Measurements from ENCODE around the gene KRTAP12-3.
"Not testable (repeated sequence)": the region's sequence is repeated elsewhere in the genome, so short reads cannot be mapped to it uniquely, and the experiment has no call there.

Gene KRTAP12-3

DNA sequence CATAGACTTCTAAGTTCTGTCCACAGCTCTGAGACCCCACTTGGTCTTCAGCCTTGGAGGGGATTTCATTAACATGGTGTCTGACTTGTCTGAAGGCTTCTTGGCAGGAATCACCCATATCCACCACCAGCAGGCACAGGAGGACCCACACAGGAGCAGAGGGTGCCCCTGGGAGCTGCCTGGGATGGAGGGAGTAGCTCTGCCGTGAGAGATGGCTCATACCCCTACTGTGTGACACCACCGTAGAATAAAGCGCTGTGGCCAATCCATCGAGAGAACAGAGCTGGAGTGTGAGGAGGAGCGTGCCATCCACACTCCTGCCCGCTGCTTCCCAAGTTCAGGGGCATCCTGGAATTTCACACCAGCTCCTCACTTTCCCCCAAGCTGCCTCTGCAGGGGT lies 27.3 kb downstream of the KRTAP12-3 start:
- DNase-seq (ENCODE audit: low read depth) = not testable (repeated sequence)

GRCh38 chr21:44686000-44686781 lies 28.5 kb downstream of the KRTAP12-3 start:
- DNase-seq (ENCODE audit: low read depth) = no peak

DNA sequence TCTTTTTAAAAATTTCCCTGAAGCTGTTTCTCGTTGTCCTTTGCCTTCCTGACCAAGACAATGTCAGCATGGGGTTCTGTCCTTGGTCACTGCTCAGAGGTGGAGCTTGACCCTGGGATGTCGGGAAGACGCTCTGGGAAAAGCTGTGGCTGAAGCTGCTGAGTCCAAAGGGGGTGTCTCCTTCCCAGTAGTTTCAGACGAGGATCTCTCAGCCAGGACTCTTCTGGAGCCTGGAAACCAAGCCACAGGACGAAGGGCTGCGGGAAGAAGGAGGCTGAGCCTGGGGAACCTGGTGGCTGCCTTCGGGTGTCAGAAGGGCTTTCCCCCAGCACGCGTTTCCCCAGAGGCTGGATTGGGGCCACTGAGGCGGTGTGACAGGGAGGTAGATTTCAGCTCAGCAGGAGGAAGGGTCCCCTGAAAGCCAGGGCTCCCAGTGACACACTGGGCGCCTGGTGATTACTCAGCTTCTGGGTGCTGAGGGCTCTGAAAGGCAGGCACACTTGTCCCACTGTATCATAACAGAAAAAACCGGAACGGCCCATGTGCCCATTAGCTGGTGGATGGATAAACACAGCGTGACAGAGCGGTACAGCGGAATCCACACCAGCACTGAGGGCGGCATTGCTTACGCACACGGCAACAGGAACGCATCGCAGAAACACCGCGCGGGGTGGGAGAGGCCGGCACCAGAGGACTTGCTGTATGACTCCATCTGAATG lies 29.3 kb downstream of the KRTAP12-3 start:
- DNase-seq (ENCODE audit: low read depth) = no peak

- no peak for DNase-seq (ENCODE audit: low read depth)
Observed at GRCh38 chr21:44687671-44688070, 29.9 kb downstream of the KRTAP12-3 start.

DNA sequence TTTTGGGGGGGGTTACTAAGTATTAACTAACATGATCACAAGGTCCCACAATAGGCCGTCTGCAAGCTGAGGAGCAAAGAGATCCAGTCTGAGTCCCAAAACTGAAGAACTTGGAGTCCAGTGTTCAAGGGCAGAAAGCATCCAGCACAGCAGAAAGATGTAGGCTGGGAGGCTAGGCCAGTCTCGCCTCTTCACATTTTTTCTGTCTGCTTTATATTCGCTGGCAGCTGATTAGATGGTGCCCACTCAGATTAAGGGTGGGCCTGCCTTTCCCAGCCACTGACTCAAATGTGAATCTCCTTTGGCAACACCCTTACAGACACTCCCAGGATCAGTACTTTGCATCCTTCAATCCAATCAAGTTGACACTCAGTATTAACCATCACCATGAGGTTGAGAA lies 32.0 kb downstream of the KRTAP12-3 start:
- DNase-seq (ENCODE audit: low read depth) = not testable (repeated sequence)

- DNase-seq (ENCODE audit: low read depth) = no peak
Observed at GRCh38 chr21:44691686-44692085, 34.0 kb downstream of the KRTAP12-3 start.

DNA sequence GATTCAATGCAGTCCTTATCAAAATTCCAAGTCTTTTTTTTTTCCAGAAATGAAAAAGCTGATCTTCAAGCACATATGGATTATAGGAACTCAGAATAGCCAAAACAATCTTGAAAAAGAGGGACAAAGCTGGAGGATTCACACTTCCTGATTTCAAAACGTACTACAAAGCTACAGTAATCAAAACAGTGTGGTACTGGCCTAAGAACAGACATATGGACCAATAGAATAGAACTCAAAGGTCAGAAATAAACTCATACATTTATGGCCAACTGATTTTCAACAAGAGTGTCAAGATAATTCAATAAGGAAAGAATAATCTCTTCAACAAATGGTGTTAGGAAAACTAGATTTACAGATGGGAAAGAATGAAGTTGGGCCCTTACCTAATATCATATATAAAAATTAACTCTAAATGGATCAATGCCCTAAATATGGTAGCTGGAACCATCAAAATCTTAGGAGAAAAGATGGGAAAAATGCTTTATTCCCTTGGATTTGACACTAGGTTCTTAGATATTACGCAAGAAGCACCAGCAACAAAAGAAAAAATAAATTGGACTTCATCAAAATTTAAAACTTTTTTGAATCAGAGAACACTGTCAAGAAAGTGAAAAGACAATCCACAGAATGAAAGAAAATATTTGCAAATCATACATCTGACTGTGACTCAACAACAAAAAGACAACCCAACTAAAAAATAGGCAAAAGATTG lies 35.2 kb downstream of the KRTAP12-3 start:
- DNase-seq (ENCODE audit: low read depth) = no peak

- no peak for DNase-seq (ENCODE audit: low read depth)
Observed at GRCh38 chr21:44694776-44695175, 37.0 kb downstream of the KRTAP12-3 start.

DNA sequence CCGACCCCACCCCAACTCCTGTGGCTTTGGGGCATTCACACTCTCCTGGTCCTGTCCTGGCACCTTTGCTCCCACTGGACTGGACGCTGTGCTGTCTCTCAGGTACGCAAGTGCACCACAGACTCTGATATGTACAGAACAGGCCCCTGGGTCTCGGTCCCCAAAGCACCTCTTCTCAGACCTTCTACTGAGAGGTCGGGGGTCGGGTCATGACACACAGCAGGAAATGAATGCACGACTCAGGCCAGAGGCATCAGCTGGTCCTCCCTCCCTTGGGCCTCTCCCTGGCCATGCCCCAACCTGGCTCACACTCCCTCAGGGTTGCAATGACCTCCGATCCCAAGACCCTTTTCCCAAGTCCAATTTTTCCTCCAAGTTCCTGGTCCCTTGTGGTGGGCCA lies 37.5 kb downstream of the KRTAP12-3 start:
- no peak for DNase-seq (ENCODE audit: low read depth)

- no peak for DNase-seq (ENCODE audit: low read depth)
Observed at GRCh38 chr21:44695641-44696040, 37.9 kb downstream of the KRTAP12-3 start.

DNA sequence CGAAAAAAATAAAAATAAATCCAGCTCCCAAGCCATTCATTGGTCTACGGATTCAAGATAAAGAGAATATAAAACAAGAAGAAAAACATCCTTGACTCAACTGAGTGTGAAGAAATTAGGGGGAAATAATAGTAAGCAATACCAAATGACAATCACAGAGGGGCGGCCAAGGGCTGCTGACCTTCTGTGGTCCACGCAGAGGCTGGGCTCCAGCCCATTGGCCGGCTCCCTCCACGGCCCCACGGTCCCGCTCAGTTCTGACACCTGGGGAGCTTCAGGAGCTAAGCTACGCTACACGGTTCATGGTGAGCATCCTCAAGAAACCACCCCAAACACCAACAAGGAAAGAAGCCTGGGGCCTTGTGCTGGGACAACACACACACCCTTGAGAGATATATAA lies 38.8 kb downstream of the KRTAP12-3 start:
- DNase-seq (ENCODE audit: low read depth) = no peak

GRCh38 chr21:44697172-44697810 lies 39.6 kb downstream of the KRTAP12-3 start, which contains the start of gene KRTAP10-12:
Gene KRTAP10-12, plus strand, starts transcription at chr21:44697172. Its CDS starts 30 bp downstream, at chr21:44697202.
- DNase-seq (ENCODE audit: low read depth) = not testable (repeated sequence)

DNA sequence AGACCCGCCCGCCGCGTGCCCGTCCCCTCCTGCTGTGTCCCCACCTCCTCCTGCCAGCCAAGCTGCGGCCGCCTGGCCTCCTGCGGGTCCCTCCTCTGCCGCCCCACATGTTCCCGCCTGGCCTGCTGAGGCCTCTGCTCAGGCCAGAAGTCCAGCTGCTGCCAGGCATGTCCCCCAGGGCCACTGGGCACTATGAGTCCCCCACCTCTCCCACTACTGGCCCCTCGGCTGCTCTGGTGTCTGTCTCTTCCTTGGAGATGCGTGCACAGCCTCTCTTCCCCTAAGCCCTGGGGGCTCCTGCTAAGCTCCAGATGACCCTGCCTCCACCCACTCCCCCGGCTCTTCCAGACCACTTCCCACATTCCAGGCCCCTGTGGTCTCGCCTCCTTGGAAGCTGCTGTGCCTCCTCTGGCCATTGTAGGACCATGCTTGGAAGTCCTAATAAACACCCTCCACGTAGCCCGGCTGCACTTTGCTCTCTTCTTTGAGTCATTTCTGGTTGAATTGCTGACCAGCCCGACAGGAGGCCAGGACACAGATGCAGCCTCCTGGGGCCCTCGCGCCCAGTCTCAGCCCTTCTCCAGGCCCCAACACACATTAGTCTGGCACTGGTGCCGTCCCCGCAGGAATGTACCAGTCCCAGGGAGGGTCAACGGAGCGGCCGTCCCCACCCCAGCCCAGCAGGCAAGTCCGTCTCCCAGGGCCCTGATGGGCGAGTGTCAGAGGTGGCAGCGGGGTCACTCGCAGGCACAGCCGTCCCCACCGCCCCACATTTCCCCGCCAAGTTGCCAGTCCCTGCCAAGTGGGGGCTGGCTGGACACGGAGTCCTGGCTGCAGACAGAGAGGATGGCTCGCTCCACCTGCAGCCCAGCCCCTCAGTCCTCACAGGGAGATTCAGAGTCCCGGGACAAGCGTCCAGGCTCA lies 40.3 kb downstream of the KRTAP12-3 start:
- no peak for DNase-seq (ENCODE audit: low read depth)

DNA sequence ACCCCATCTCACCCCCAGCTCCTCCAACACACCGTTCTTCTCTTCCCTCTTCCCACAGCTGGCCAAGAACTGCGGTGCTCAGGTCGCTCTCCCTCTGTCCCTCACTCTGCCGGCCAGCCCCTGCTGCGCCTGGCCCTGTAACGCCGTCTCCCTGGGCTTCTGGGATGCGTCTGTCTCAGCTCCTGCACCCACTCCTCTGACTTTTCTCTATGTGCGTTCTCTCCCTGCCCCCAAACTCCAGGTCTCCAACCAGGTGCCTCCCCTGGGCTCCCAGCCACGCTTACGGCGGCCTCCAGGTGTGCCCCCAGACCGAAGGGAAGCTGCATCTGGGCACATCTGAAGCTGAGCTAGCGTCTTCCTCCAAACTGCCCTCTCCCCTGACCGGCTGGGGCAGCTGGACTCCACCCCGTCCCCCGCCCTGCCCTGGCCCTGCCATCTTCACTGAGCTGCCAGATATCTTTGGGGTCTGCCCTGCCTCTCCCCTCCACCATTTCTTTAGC lies 41.8 kb downstream of the KRTAP12-3 start:
- DNase-seq (ENCODE audit: low read depth) = no peak

- no peak for DNase-seq (ENCODE audit: low read depth)
Observed at GRCh38 chr21:44700101-44701022, 42.6 kb downstream of the KRTAP12-3 start.

- DNase-seq (ENCODE audit: low read depth) = no peak
Observed at GRCh38 chr21:44701023-44701400, 43.3 kb downstream of the KRTAP12-3 start.

- DNase-seq (ENCODE audit: low read depth) = no peak
Observed at GRCh38 chr21:44701541-44701940, 43.8 kb downstream of the KRTAP12-3 start.

DNA sequence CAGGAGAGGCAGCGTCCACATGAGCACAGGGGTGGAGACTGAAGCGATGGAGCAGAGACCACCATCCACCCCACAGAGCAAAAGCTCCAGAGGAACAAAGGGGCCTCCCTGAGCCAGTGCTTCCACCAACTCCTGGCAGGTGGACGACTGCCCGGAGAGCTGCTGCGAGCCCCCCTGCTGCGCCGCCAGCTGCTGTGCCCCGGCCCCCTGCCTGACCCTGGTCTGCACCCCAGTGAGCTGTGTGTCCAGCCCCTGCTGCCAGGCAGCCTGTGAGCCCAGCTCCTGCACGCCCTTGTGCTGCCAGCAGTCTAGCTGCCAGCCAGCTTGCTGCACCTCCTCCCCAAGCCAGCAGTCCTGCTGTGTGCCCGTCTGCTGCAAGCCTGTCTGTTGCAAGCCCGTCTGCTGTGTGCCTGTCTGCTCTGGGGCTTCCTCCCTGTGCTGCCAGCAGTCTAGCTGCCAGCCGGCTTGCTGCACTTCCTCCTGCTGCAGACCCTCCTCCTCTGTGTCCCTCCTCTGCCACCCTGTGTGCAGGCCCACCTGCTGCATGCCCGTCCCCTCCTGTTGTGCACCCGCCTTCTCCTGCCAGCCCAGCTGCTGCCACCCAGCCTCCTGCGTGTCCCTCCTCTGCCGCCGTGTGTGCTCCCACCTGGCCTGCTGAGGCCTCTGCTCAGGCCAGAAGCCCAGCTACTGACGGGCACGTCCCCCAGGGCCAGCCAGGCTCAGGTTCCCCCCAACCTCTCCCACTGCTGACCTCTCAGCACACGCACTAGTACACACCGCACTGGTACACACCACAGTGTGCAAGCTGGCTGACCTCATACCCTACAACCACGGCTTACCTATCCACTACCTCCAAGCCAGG lies 44.6 kb downstream of the KRTAP12-3 start:
- no peak for DNase-seq (ENCODE audit: low read depth)

Data from GM04503 (cell line).